ENCODE measurements around the gene GRIN3B. TPM values are rescaled to one million over a fixed set of nuclear protein-coding genes. Genes with fewer than 3 reads are reported as not detected.

GRIN3B gene
- total and polyA plus RNA-seq, 2 experiments from 2014 or later, result 3.0 to 8.5 TPM

GRCh38 chr19:958967-959855, 41.0 kb upstream of the GRIN3B start:
- H3K4me1 ChIP-seq (ENCODE audit: low read depth), result peaks cover 36% of the 10 kb centered on the region
- DNase-seq (ENCODE audit: low read depth in 1 of 2, low spot score in 1 of 2), result peak in 1 of 2 donors; percentile 35
- H3K36me3 ChIP-seq, result peaks cover 2% of the 10 kb centered on the region
- H3K4me3 ChIP-seq, result no peak overlapping the region
- H3K27me3 ChIP-seq, result no peaks in the 10 kb centered on the region
- no peak for TF ChIP-seq CTCF (IDR thresholded peaks at IDR 0.05; ENCODE audit: low read depth, low read length)
- H3K27ac ChIP-seq, result peak overlapping the region; percentile 81
- no peaks in the 10 kb centered on the region for H3K9me3 ChIP-seq (ENCODE audit: low read depth)

GRCh38 chr19:960020-960419, 40.2 kb upstream of the GRIN3B start:
- Histone ChIP-seq H3K4me3 (no peak overlapping the region), H3K9me3 (ENCODE audit: low read depth) (no peaks in the 10 kb centered on the region), H3K27me3 (no peaks in the 10 kb centered on the region), H3K36me3 (peaks cover 7% of the 10 kb centered on the region), H3K27ac (peak overlapping the region; percentile 81), H3K4me1 (ENCODE audit: low read depth) (peaks cover 28% of the 10 kb centered on the region)
- DNase-seq (ENCODE audit: low read depth in 1 of 2, low spot score in 1 of 2), result peak in 1 of 2 donors; percentile 39
- TF ChIP-seq CTCF (IDR thresholded peaks at IDR 0.05; ENCODE audit: low read depth, low read length), result no peak

- no peaks in the 10 kb centered on the region for H3K27me3 ChIP-seq
- TF ChIP-seq CTCF (IDR thresholded peaks at IDR 0.05; ENCODE audit: low read depth, low read length), result no peak
- peak overlapping the region; percentile 81 for H3K27ac ChIP-seq
- H3K4me3 ChIP-seq, result no peak overlapping the region
- DNase-seq (ENCODE audit: low read depth in 1 of 2, low spot score in 1 of 2), result no peak
- no peaks in the 10 kb centered on the region for H3K9me3 ChIP-seq (ENCODE audit: low read depth)
- H3K36me3 ChIP-seq, result peaks cover 12% of the 10 kb centered on the region
- H3K4me1 ChIP-seq (ENCODE audit: low read depth), result peaks cover 23% of the 10 kb centered on the region
These were observed 39.6 kb upstream of the GRIN3B start for GRCh38 chr19:960601-960938.

GRCh38 chr19:961866-962620, 38.2 kb upstream of the GRIN3B start:
- Histone ChIP-seq H3K9me3 (ENCODE audit: low read depth) (no peaks in the 10 kb centered on the region), H3K36me3 (peaks cover 18% of the 10 kb centered on the region), H3K27ac (peak overlapping the region; percentile 81), H3K4me3 (no peak overlapping the region), H3K4me1 (ENCODE audit: low read depth) (peaks cover 13% of the 10 kb centered on the region), H3K27me3 (no peaks in the 10 kb centered on the region)
- TF ChIP-seq CTCF (IDR thresholded peaks at IDR 0.05; ENCODE audit: low read depth, low read length), result no peak
- no peak for DNase-seq (ENCODE audit: low read depth in 1 of 2, low spot score in 1 of 2)

GRCh38 chr19:962683-963400, 37.4 kb upstream of the GRIN3B start:
- H3K4me3 ChIP-seq, result no peak overlapping the region
- H3K27ac ChIP-seq, result peak overlapping the region; percentile 14
- no peaks in the 10 kb centered on the region for H3K27me3 ChIP-seq
- H3K36me3 ChIP-seq, result peaks cover 24% of the 10 kb centered on the region
- no peaks in the 10 kb centered on the region for H3K9me3 ChIP-seq (ENCODE audit: low read depth)
- TF ChIP-seq CTCF (IDR thresholded peaks at IDR 0.05; ENCODE audit: low read depth, low read length), result no peak
- peaks cover 13% of the 10 kb centered on the region for H3K4me1 ChIP-seq (ENCODE audit: low read depth)
- DNase-seq (ENCODE audit: low read depth in 1 of 2, low spot score in 1 of 2), result no peak
